Stimulated activated CD8-positive, alpha-beta memory T cell treated with anti-CD3 and anti-CD28 coated beads, Interleukin-7, amount 100 ng/mL, for 1 hour (primary cell): ENCODE results near the gene ZNF737.
"Not testable (repeated sequence)": the region's sequence is repeated elsewhere in the genome, so short reads cannot be mapped to it uniquely, and the experiment has no call there.

Experiments used
- DNase-seq, 2 donors: peaks; one replicate each; pipeline ENCODE4 v3.0.0-alpha.2; 2020; ENCODE audit warnings: low read depth in 2 of 2

ZNF737 gene

GRCh38 chr19:20565321-20566018, at the start of gene ZNF737:
ZNF737 (minus strand) TSS chr19:20565781; CDS start chr19:20565640, 141 bp downstream.
- peak; percentile 78 to 86 for DNase-seq

- DNase-seq = not testable (repeated sequence)
These were observed 49.4 kb upstream of the ZNF737 start for GRCh38 chr19:20614971-20615370.

DNA sequence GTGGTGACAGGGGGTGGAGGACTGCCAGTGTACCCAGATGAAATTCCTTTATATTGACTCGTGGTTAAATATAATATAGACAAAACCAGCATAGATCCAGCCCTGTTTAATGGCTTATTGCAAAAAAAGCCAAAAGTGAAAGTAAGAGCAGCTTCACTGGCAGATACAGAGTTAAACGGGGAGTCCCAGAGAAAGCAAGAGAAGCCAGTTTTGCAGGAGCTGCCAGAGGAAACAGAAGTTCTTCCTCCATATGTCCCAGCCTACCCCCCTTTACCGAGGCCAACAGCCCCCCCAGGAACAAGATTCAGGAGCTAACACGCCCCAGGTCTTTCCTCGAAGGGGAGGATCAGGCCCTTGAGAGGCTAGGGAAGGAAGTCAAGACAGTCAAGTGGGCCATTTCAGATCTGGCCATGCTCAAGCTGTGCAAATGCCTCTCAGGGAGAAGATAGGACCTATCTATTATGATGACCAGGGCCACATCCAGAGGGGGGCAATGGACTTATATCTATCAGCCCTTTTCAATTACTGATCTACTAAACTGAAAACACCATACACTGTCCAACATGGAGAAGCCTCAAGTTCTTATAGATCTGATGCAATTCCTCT, 47.2 kb upstream of the ZNF737 start:
- DNase-seq = no peak

- no peak for DNase-seq
These were observed 46.3 kb upstream of the ZNF737 start for GRCh38 chr19:20611866-20612265.

DNA sequence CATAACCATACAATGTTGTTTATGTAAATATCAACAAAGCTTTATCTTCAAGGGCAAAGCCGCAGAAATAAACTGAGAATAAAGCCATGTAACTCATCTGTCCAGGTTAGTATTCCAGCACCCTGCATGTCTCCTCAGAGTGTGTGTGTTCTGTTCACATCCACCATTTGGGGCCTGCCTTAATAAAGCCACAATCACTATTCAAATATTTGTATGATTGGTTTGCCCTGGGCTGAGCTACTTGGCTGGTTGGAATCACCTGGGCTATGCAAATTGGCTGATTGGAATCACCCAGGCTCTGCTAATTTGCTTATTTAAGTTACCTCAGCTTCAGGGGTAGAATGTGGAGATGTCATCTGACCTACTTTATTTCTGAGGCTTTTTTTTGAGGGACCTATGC, 42.4 kb upstream of the ZNF737 start:
- no peak for DNase-seq

- DNase-seq = no peak
These were observed 7.0 kb downstream of the ZNF737 start for GRCh38 chr19:20558571-20558970.

DNA sequence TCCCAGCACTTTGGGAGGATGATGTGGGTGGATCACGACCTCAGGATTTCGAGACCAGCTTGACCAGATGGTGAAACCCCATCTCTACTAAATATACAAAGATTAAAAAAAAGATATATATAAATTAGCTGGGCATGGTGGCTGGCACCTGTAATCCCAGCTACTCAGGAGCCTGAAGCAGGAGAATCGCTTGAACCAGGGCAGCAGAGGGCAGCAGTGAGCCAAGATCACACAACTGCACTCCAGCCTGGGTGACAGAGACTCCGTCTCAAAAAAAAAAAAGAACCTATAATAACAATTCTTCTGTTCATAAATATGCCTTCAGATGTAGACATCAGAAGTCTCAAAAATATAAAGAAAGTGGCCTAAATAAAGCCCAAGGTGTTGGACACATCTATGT, 7.6 kb downstream of the ZNF737 start:
- DNase-seq = no peak

DNA sequence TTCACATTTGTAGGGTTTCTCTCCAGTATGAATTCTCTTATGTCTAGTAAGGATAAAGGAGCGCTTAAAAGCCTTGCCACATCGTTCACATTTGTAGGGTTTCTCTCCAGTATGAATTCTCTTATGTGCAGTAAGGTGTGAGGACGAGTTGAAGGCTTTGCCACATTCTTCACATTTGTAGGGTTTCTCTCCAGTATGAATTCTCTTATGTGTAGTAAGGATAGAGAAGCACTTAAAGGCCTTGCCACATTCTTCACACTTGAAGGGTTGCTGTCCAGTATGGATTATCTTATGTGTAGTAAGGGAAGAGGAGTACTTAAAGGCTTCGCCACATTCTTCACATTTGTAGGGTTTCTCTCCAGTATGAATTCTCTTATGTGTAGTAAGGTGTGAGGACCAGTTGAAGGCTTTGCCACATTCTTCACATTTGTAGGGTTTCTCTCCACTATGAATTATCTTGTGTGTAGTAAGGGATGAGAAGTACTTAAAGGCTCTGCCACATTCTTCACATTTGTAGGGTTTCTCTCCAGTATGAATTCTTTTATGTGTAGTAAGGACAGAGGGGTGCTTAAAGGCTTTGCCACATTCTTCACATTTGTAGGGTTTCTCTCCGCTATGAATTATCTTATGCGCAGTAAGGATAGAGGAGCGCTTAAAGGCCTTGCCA, 20.8 kb downstream of the ZNF737 start:
- not testable (repeated sequence) for DNase-seq

DNA sequence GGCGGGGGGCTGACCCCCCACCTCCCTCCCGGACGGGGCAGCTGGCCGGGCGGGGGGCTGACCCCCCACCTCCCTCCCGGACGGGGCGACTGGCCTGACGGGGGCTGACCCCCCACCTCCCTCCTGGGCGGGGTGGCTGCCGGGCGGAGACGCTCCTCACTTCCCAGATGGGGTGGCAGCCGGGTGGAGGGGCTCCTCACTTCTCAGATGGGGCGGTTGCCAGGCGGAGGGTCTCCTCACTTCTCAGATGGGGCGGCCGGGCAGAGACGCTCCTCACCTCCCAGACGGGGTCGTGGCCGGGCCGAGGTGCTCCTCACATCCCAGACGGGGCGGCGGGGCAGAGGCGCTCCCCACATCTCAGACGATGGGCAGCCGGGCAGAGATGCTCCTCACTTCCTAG, 35.3 kb downstream of the ZNF737 start:
- not testable (repeated sequence) for DNase-seq

GRCh38 chr19:20513189-20513904, 52.2 kb downstream of the ZNF737 start:
- no peak for DNase-seq

DNA sequence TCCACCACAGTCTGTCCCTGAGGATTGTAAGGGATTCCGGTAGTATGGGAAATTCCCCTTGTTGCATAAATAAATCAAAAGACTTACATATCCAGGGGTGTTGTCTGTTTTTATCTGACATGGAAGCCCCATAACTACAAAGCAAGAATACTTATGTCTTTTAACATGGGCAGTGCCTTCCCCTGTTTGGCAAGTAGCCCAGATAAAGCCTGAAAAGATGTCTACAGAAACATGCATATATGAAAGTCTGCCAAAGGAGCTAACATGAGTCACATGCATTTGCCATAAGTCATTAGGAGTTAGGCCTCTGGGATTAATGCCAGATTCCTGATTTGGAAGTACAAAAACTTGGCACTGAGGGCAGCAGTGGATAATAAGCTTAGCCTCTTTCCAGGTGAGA, 62.1 kb downstream of the ZNF737 start:
- no peak for DNase-seq
